CD8-positive, alpha-beta memory T cell (primary cell): Measurements from ENCODE around the gene IGSF3. TPM values are rescaled to one million over a fixed set of nuclear protein-coding genes. Genes with fewer than 3 reads are reported as not detected.
A peak's percentile ranks its signal among the peaks of the same experiment; 100 is the strongest.

Source experiments
- CTCF ChIA-PET: fragments of 350-600 bp; sonication (Branson Sonifier 250); formaldehyde crosslinking; loops from one replicate; lab custom pipeline; 2021; ENCODE audit warnings: antibody characterized with exemption; lab: Charles Lee
- POLR2A ChIA-PET: fragments of 350-600 bp; sonication (Branson Sonifier 250); formaldehyde crosslinking; loops from one replicate; lab custom pipeline; 2021; ENCODE audit warnings: antibody characterized with exemption; lab: Charles Lee
- DNase-seq, 5 donors: peaks; one replicate each; pipeline versions ENCODE4 v3.0.0 to v3.0.0-alpha.2; 2020 to 2022; ENCODE audit warnings: mixed read lengths in 1 of 5
- H3K27ac ChIP-seq: one replicate; pipeline ENCODE4 v1.7.0; 2013; ENCODE audit warnings: low read depth, mild to moderate bottlenecking, low read length, moderate library complexity
- H3K27me3 ChIP-seq: 2 replicates; pipeline ENCODE4 v1.7.0; 2013; ENCODE audit warnings: low read length, mild to moderate bottlenecking; ENCODE audit not compliant: insufficient read depth, poor library complexity, severe bottlenecking
- H3K36me3 ChIP-seq: 2 replicates; pipeline ENCODE4 v1.7.0; 2013; ENCODE audit warnings: mild to moderate bottlenecking, low read length, moderate library complexity; ENCODE audit not compliant: insufficient read depth
- H3K4me1 ChIP-seq: 2 replicates; pipeline ENCODE4 v1.7.0; 2013; ENCODE audit warnings: mild to moderate bottlenecking, low read length, moderate library complexity; ENCODE audit not compliant: insufficient read depth
- H3K4me3 ChIP-seq: 2 replicates; pipeline ENCODE4 v1.7.0; 2013; ENCODE audit warnings: mild to moderate bottlenecking, low read length
- H3K9me3 ChIP-seq: 2 replicates; pipeline ENCODE4 v1.7.0; 2013; ENCODE audit warnings: mild to moderate bottlenecking, low read length
- H3K27ac Mint-ChIP-seq, 8 donors: one replicate each; pipeline ENCODE4 v1.8.0; 2020 to 2021; ENCODE audit warnings: mixed read lengths in 8 of 8, mild to moderate bottlenecking in 6 of 8, inconsistent platforms in 3 of 8, moderate library complexity in 3 of 8
- H3K27me3 Mint-ChIP-seq, 2 donors: one replicate each; pipeline ENCODE4 v1.8.0; 2020 to 2021; ENCODE audit warnings: mixed read lengths in 2 of 2, mild to moderate bottlenecking in 1 of 2, moderate library complexity in 1 of 2
- H3K36me3 Mint-ChIP-seq, 3 donors: one replicate each; pipeline ENCODE4 v1.8.0; 2020 to 2021; ENCODE audit warnings: mixed read lengths in 3 of 3, inconsistent platforms in 1 of 3, mild to moderate bottlenecking in 1 of 3
- H3K4me1 Mint-ChIP-seq, 3 donors: one replicate each; pipeline ENCODE4 v1.8.0; 2020 to 2021; ENCODE audit warnings: mixed read lengths in 3 of 3, inconsistent platforms in 1 of 3, mild to moderate bottlenecking in 1 of 3
- H3K4me3 Mint-ChIP-seq, 7 donors: one replicate each; pipeline ENCODE4 v1.8.0; 2020 to 2021; ENCODE audit warnings: mixed read lengths in 7 of 7, mild to moderate bottlenecking in 6 of 7, moderate library complexity in 4 of 7, inconsistent platforms in 2 of 7
- H3K9me3 Mint-ChIP-seq, 5 donors: one replicate each; pipeline ENCODE4 v1.8.0; 2020 to 2022; ENCODE audit warnings: mixed read lengths in 5 of 5, mild to moderate bottlenecking in 3 of 5, moderate library complexity in 2 of 5, inconsistent platforms in 1 of 5
- polyA plus RNA-seq: library from polyadenylated mRNA; unstranded; fragments of 300-500 nt; fragmentation: Illumina TruSeq; gene quantifications from one replicate; pipeline ENCODE4 v1.2.3, GENCODE V29; 2021
- total RNA-seq, 2 experiments: library from RNA; stranded (reverse); gene quantifications; one replicate each; pipeline ENCODE4 v1.2.3, GENCODE V29; 2021

The IGSF3 gene
- total and polyA plus RNA-seq, 3 experiments from 2014 or later = 1.8 to 2.0 TPM; not detected in 1

GRCh38 chr1:116674751-116675150, 7.2 kb upstream of the IGSF3 start:
- no peak overlapping the region for H3K27ac ChIP-seq
- no peaks in the 10 kb centered on the region for H3K9me3 ChIP-seq
- Mint-ChIP-seq H3K4me3 (no peak overlapping the region), H3K36me3 (peaks cover 0 to 5% (median 1%) of the 10 kb centered on the region in 3 donors), H3K4me1 (peaks cover 0 to 4% (median 1%) of the 10 kb centered on the region in 3 donors), H3K27me3 (peaks cover 17 to 70% of the 10 kb centered on the region in 2 donors), H3K9me3 (no peaks in the 10 kb centered on the region), H3K27ac (no peak overlapping the region)
- H3K27me3 ChIP-seq = no peaks in the 10 kb centered on the region
- H3K36me3 ChIP-seq = no peaks in the 10 kb centered on the region
- H3K4me3 ChIP-seq = no peak overlapping the region
- no peaks in the 10 kb centered on the region for H3K4me1 ChIP-seq
- ChIA-PET CTCF (interaction anchor here (0.7 kb wide), 1 partner anchor 48 kb away, joined by 3 read pairs; no protein-coding TSS in a partner anchor), POLR2A (no interaction called here)
- DNase-seq = no peak

- Histone ChIP-seq H3K4me1 (no peaks in the 10 kb centered on the region), H3K27ac (no peak overlapping the region), H3K36me3 (no peaks in the 10 kb centered on the region), H3K9me3 (no peaks in the 10 kb centered on the region), H3K27me3 (no peaks in the 10 kb centered on the region), H3K4me3 (no peak overlapping the region)
- Mint-ChIP-seq H3K4me3 (no peak overlapping the region), H3K27ac (no peak overlapping the region), H3K36me3 (peaks cover 0 to 5% (median 1%) of the 10 kb centered on the region in 3 donors), H3K4me1 (peaks cover 0 to 4% (median 1%) of the 10 kb centered on the region in 3 donors), H3K9me3 (no peaks in the 10 kb centered on the region), H3K27me3 (peaks cover 17 to 67% of the 10 kb centered on the region in 2 donors)
- POLR2A ChIA-PET = no interaction called here
- CTCF ChIA-PET = no interaction called here
- DNase-seq = no peak
Observed at GRCh38 chr1:116674011-116674531, 6.5 kb upstream of the IGSF3 start.

- no peak overlapping the region for H3K27ac ChIP-seq
- POLR2A ChIA-PET = no interaction called here
- no peaks in the 10 kb centered on the region for H3K36me3 ChIP-seq
- no peak for DNase-seq
- H3K9me3 ChIP-seq = no peaks in the 10 kb centered on the region
- H3K4me1 ChIP-seq = peaks cover 3% of the 10 kb centered on the region
- Mint-ChIP-seq H3K27me3 (peaks cover 18 to 56% of the 10 kb centered on the region in 2 donors), H3K36me3 (peaks cover 0 to 5% (median 0%) of the 10 kb centered on the region in 3 donors), H3K4me1 (peaks cover 3 to 9% (median 4%) of the 10 kb centered on the region in 3 donors), H3K4me3 (no peak overlapping the region), H3K27ac (no peak overlapping the region), H3K9me3 (peaks cover 0 to 1% (median 0%) of the 10 kb centered on the region in 5 donors)
- CTCF ChIA-PET = interaction anchor here (1.2 to 2.9 kb wide), 3 partner anchors 98 to 388 kb away, joined by 3 to 10 read pairs (median 4); partner anchors contain the start of gene TTF2
- H3K27me3 ChIP-seq = peaks cover 3% of the 10 kb centered on the region
- H3K4me3 ChIP-seq = no peak overlapping the region
Observed at GRCh38 chr1:116671912-116672311, 4.4 kb upstream of the IGSF3 start.

GRCh38 chr1:116671072-116671760, 3.7 kb upstream of the IGSF3 start:
- Histone ChIP-seq H3K27ac (no peak overlapping the region), H3K36me3 (no peaks in the 10 kb centered on the region), H3K27me3 (peaks cover 8% of the 10 kb centered on the region), H3K4me1 (peaks cover 10% of the 10 kb centered on the region), H3K9me3 (no peaks in the 10 kb centered on the region), H3K4me3 (no peak overlapping the region)
- CTCF ChIA-PET = interaction anchor here (2.9 kb wide), 1 partner anchor 97 kb away, joined by 10 read pairs; no protein-coding TSS in a partner anchor
- DNase-seq = no peak
- POLR2A ChIA-PET = no interaction called here
- H3K27me3 Mint-ChIP-seq = peaks cover 20 to 55% of the 10 kb centered on the region in 2 donors
- H3K4me3 Mint-ChIP-seq = no peak overlapping the region
- H3K4me1 Mint-ChIP-seq = peaks cover 7 to 16% (median 11%) of the 10 kb centered on the region in 3 donors
- H3K9me3 Mint-ChIP-seq = peaks cover 0 to 1% (median 0%) of the 10 kb centered on the region in 5 donors
- no peak overlapping the region for H3K27ac Mint-ChIP-seq
- peaks cover 0 to 2% (median 0%) of the 10 kb centered on the region in 3 donors for H3K36me3 Mint-ChIP-seq

DNA sequence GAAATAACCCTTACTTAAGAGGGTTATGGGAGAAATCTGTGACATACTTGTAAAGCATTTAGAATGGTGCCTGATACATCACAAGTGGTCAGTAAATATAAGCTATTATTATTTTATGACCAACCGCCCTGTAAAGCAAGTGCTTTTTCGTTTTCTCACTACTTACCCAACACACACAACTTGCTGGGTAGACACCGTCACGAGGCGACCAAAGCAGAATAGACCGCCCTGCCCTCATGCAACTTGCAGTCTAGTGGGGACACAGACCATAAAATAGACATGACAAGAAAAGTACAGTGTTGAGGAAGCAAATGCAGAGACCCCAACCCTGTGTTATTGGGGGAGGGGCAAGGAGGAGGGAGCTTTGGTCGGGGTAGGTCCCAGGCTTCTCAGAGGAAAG, 744 bp upstream of the IGSF3 start:
- no peaks in the 10 kb centered on the region for H3K36me3 ChIP-seq
- no peak overlapping the region for H3K4me3 ChIP-seq
- POLR2A ChIA-PET = no interaction called here
- H3K4me1 ChIP-seq = peaks cover 10% of the 10 kb centered on the region
- H3K27ac ChIP-seq = no peak overlapping the region
- no peaks in the 10 kb centered on the region for H3K36me3 Mint-ChIP-seq
- H3K9me3 ChIP-seq = no peaks in the 10 kb centered on the region
- peaks cover 17% of the 10 kb centered on the region for H3K27me3 ChIP-seq
- no peak for DNase-seq
- peak overlapping the region; percentile 56 to 84 (median 79) for H3K4me3 Mint-ChIP-seq
- peaks cover 27 to 57% of the 10 kb centered on the region in 2 donors for H3K27me3 Mint-ChIP-seq
- CTCF ChIA-PET = no interaction called here
- peaks cover 11 to 24% (median 12%) of the 10 kb centered on the region in 3 donors for H3K4me1 Mint-ChIP-seq
- peaks cover 0 to 1% (median 0%) of the 10 kb centered on the region in 5 donors for H3K9me3 Mint-ChIP-seq
- no peak overlapping the region for H3K27ac Mint-ChIP-seq

DNA sequence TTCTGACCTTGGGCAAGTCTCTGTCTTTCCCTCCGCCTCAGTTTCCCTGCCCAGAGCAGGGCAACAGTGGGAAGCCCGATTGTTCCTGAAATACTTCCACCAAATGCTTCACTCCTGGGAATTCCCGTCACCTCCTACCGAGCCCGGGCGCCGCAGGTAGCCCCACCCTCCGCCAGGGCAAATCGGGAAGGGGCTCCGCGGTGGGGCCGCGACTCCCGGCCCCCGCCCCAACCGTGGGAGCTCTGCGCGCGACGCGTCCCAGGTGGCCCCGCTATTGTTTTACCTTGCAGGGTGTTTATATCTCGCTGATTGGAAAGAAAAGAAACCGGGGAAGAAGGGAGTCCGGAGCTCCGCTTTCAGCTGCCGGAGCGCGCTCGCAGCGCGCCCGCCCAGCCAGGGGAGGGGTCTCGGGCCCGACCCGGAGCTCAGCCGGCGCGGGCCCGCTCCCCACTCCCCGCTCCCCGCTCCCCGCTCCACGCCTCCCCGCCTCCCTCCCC, 407 bp downstream of the IGSF3 start:
- no peaks in the 10 kb centered on the region for H3K36me3 ChIP-seq
- Mint-ChIP-seq H3K36me3 (no peaks in the 10 kb centered on the region), H3K9me3 (peaks cover 0 to 1% (median 0%) of the 10 kb centered on the region in 5 donors), H3K27ac (no peak overlapping the region), H3K4me1 (peaks cover 10 to 20% (median 12%) of the 10 kb centered on the region in 3 donors), H3K27me3 (peaks cover 27 to 63% of the 10 kb centered on the region in 2 donors), H3K4me3 (peak overlapping the region; percentile 81 to 85 (median 83))
- POLR2A ChIA-PET = no interaction called here
- no peaks in the 10 kb centered on the region for H3K9me3 ChIP-seq
- CTCF ChIA-PET = no interaction called here
- H3K4me1 ChIP-seq = peaks cover 10% of the 10 kb centered on the region
- no peak for DNase-seq
- H3K4me3 ChIP-seq = peak overlapping the region; percentile 62
- peaks cover 17% of the 10 kb centered on the region for H3K27me3 ChIP-seq
- no peak overlapping the region for H3K27ac ChIP-seq

DNA sequence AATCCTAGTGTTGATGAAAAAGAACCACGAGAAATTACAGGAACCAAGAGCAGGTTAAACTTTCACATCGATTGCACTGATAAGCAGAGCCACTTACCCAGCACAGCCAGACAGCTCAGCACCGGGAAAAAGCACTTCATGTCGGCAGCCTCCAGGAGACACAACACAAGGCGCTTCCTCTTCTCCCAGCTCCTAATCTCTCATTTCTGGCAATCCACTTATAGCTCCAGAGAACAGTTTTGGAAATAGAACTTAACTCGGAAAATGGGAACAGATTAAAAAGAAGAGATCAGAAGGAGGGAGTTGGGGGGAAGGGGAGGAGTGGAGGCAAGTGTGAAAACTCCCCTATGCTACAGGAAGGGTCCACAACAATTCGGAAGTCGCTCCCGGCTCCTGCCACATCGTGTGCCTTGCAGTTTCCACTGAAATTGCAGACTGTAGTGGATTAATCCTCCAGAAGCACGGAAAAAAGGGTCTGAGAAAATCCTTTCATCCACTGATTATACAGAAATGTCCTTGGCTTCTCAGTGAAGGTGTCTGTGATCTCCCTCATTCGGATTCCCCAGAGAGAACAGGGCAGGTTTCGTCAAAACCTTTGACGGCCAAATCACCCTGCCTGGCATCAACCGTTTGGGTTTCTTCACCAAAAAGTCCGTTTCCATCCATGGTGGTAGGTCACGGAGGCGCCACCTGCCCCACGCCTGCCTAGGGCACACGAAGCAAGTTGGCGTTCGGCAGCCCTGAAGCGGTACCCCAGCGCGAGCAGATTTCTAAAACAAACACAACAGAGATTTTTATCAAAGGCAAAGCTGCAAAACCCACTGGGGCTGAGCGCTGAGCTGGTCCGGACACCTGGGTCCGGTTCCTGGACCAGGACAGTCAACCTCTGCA, 1.1 kb downstream of the IGSF3 start:
- peak overlapping the region in 2 of 8 donors; percentile 59 to 70 for H3K27ac Mint-ChIP-seq
- peaks cover 0 to 1% (median 0%) of the 10 kb centered on the region in 5 donors for H3K9me3 Mint-ChIP-seq
- CTCF ChIA-PET = no interaction called here
- peak overlapping the region; percentile 81 to 85 (median 83) for H3K4me3 Mint-ChIP-seq
- H3K4me1 Mint-ChIP-seq = peaks cover 10 to 20% (median 12%) of the 10 kb centered on the region in 3 donors
- peak overlapping the region; percentile 62 for H3K4me3 ChIP-seq
- H3K27ac ChIP-seq = no peak overlapping the region
- peaks cover 27 to 59% of the 10 kb centered on the region in 2 donors for H3K27me3 Mint-ChIP-seq
- H3K36me3 Mint-ChIP-seq = no peaks in the 10 kb centered on the region
- POLR2A ChIA-PET = no interaction called here
- peaks cover 10% of the 10 kb centered on the region for H3K4me1 ChIP-seq
- no peaks in the 10 kb centered on the region for H3K9me3 ChIP-seq
- no peaks in the 10 kb centered on the region for H3K36me3 ChIP-seq
- DNase-seq = no peak
- peaks cover 17% of the 10 kb centered on the region for H3K27me3 ChIP-seq
